DND-41 (cell line): ENCODE results near the gene SAMM50.
"Not testable (repeated sequence)": the region's sequence is repeated elsewhere in the genome, so short reads cannot be mapped to it uniquely, and the experiment has no call there.

ENCODE experiments used
- ATAC-seq: fragments of 200-7000 bp; cut with Tn5 transposase; 3 replicates; pipeline ENCODE4 v1.9.1; 2021; ENCODE audit warnings: low read depth; ENCODE audit not compliant: insufficient read depth
- DNase-seq: peaks from one replicate; pipeline ENCODE4 v3.0.0-alpha.2; 2020
- H2AFZ ChIP-seq: 2 replicates; pipeline ENCODE4 v1.6.0; 2012; ENCODE audit warnings: low read depth, low read length
- H3K27ac ChIP-seq: 2 replicates; pipeline ENCODE4 v1.5.1; 2012; ENCODE audit warnings: low read length, inconsistent platforms
- H3K27me3 ChIP-seq: fragments of 200-600 bp; sonication (generic); 2 replicates; pipeline ENCODE4 v1.6.0; 2012; ENCODE audit warnings: low read length, mild to moderate bottlenecking, inconsistent platforms; ENCODE audit not compliant: insufficient read depth, poor library complexity
- H3K36me3 ChIP-seq: 2 replicates; pipeline ENCODE4 v1.5.1; 2012; ENCODE audit warnings: low read length, inconsistent platforms; ENCODE audit not compliant: insufficient read depth
- H3K4me1 ChIP-seq: 2 replicates; pipeline ENCODE4 v1.5.1; 2012; ENCODE audit warnings: mild to moderate bottlenecking, low read length; ENCODE audit not compliant: insufficient read depth
- H3K4me2 ChIP-seq: 2 replicates; pipeline ENCODE4 v1.6.0; 2012; ENCODE audit warnings: mild to moderate bottlenecking, moderate library complexity, low read length, inconsistent platforms; ENCODE audit not compliant: insufficient read depth
- H3K4me3 ChIP-seq, 2 experiments: fragments of 200-600 bp in 1 of 2; shearing (Covaris generic) in 1 of 2; 2 replicates each; pipeline ENCODE4 v1.5.1; 2012 to 2016; ENCODE audit warnings: inconsistent platforms in 2 of 2, low read length in 2 of 2, mild to moderate bottlenecking in 2 of 2, low read depth in 1 of 2, moderate library complexity in 1 of 2
- H3K79me2 ChIP-seq: 2 replicates; pipeline ENCODE4 v1.6.0; 2012; ENCODE audit warnings: low read length, inconsistent platforms; ENCODE audit not compliant: insufficient read depth
- H3K9ac ChIP-seq: 2 replicates; pipeline ENCODE4 v1.6.0; 2012; ENCODE audit warnings: low read depth, mild to moderate bottlenecking, inconsistent platforms, low read length, moderate library complexity
- H3K9me3 ChIP-seq: 2 replicates; pipeline ENCODE4 v1.5.1; 2012; ENCODE audit warnings: low read length, moderate library complexity, mild to moderate bottlenecking, inconsistent platforms; ENCODE audit not compliant: insufficient read depth, severe bottlenecking
- H4K20me1 ChIP-seq: 2 replicates; pipeline ENCODE4 v1.6.0; 2012; ENCODE audit warnings: low read length; ENCODE audit not compliant: insufficient read depth
- EZH2 ChIP-seq: IDR thresholded peaks from 3 replicates; pipeline ENCODE4 v1.6.1; 2012; ENCODE audit warnings: borderline replicate concordance, low read depth, mild to moderate bottlenecking, moderate library complexity, low read length, inconsistent platforms; ENCODE audit not compliant: severe bottlenecking
- TF ChIP-seq, protein P1 (sequence below): IDR thresholded peaks from 2 replicates; pipeline ENCODE4 v1.5.1; 2012; ENCODE audit warnings: borderline replicate concordance, low read length, moderate library complexity, mild to moderate bottlenecking; ENCODE audit not compliant: poor library complexity, severe bottlenecking; ENCODE audit errors: extremely low read depth

The SAMM50 gene

DNA sequence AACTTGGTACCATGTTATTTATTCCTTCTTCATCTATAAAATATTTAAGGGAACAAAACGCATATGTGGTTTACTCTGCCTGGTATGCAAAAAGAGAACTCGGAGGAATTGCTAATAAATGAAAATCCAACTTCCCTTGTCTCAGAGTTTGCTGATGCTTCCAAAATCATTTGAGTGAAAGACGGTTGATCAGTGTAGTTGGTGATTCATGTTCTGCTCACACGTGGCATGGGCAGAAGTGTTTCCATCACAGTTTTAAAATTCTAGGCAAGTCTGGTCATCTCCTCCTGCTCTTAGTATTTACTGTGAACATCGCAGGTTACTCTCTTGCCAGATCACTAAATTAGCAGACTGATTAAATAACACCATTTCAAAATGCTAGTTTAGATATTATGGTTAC lies 56.9 kb downstream of the SAMM50 start:
- no peaks in the 10 kb centered on the region for H4K20me1 ChIP-seq
- H3K36me3 ChIP-seq: no peaks in the 10 kb centered on the region
- no peak for DNase-seq
- ATAC-seq: no peak
- H3K4me3 ChIP-seq: no peak overlapping the region
- no peak for TF ChIP-seq EZH2
- TF ChIP-seq, protein P1, sequence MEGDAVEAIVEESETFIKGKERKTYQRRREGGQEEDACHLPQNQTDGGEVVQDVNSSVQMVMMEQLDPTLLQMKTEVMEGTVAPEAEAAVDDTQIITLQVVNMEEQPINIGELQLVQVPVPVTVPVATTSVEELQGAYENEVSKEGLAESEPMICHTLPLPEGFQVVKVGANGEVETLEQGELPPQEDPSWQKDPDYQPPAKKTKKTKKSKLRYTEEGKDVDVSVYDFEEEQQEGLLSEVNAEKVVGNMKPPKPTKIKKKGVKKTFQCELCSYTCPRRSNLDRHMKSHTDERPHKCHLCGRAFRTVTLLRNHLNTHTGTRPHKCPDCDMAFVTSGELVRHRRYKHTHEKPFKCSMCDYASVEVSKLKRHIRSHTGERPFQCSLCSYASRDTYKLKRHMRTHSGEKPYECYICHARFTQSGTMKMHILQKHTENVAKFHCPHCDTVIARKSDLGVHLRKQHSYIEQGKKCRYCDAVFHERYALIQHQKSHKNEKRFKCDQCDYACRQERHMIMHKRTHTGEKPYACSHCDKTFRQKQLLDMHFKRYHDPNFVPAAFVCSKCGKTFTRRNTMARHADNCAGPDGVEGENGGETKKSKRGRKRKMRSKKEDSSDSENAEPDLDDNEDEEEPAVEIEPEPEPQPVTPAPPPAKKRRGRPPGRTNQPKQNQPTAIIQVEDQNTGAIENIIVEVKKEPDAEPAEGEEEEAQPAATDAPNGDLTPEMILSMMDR: no peak
- H2AFZ ChIP-seq: no peak overlapping the region
- no peaks in the 10 kb centered on the region for H3K9me3 ChIP-seq
- H3K9ac ChIP-seq: no peak overlapping the region
- H3K4me2 ChIP-seq: no peak overlapping the region
- H3K27ac ChIP-seq: no peak overlapping the region
- H3K4me1 ChIP-seq: no peaks in the 10 kb centered on the region
- no peaks in the 10 kb centered on the region for H3K27me3 ChIP-seq
- H3K79me2 ChIP-seq: no peaks in the 10 kb centered on the region

DNA sequence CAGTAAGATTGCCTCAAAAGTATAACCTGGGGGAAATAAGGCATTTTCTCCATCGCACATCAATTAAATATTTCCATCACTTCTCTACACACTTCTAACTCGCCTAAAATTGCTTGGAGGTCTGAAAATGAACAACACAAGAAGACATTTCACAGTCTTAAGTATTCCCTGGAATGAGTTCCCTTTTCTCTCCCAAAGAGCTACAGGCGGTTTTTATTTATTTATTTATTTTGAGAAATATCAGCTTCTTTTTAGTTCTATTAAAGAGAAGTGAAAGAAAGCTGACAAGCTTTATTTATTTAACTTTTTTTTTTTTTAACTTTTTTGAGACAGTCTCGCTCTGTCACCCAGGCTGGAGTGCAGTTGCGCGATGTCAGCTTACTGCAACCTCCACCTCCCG lies 57.3 kb downstream of the SAMM50 start:
- H3K4me1 ChIP-seq: no peaks in the 10 kb centered on the region
- no peak overlapping the region for H3K4me3 ChIP-seq
- H3K79me2 ChIP-seq: no peaks in the 10 kb centered on the region
- H3K9ac ChIP-seq: no peak overlapping the region
- DNase-seq (no peak), ATAC-seq (no peak)
- no peaks in the 10 kb centered on the region for H3K27me3 ChIP-seq
- no peaks in the 10 kb centered on the region for H4K20me1 ChIP-seq
- no peaks in the 10 kb centered on the region for H3K9me3 ChIP-seq
- H3K4me2 ChIP-seq: no peak overlapping the region
- TF ChIP-seq, protein P1: no peak
- no peak for TF ChIP-seq EZH2
- no peak overlapping the region for H3K27ac ChIP-seq
- H2AFZ ChIP-seq: no peak overlapping the region
- H3K36me3 ChIP-seq: no peaks in the 10 kb centered on the region

DNA sequence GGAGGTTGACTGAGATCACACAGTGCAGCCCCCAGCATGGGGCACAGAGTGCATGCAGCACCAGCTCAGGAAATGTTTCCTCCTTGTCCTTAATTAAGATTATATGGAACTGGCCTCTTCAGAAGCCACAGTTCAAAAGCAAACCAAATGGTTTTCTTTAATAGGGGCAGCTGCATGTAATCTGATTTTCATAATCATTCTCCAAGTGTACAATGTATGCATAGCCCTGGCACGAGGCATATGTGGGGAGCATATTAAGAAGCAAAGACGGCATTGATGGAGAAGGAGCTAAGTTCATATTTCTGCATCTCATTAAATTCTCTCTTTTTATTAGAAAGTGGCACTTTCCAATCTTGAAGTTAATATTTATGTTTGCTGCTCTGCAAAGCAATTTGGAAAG lies 59.0 kb downstream of the SAMM50 start:
- H3K27ac ChIP-seq: no peak overlapping the region
- H3K4me3 ChIP-seq: no peak overlapping the region
- H2AFZ ChIP-seq: no peak overlapping the region
- no peaks in the 10 kb centered on the region for H3K4me1 ChIP-seq
- H4K20me1 ChIP-seq: no peaks in the 10 kb centered on the region
- H3K36me3 ChIP-seq: no peaks in the 10 kb centered on the region
- TF ChIP-seq, protein P1: no peak
- no peak for TF ChIP-seq EZH2
- ATAC-seq: no peak
- H3K27me3 ChIP-seq: no peaks in the 10 kb centered on the region
- H3K9ac ChIP-seq: no peak overlapping the region
- no peaks in the 10 kb centered on the region for H3K9me3 ChIP-seq
- no peaks in the 10 kb centered on the region for H3K79me2 ChIP-seq
- DNase-seq: no peak
- no peak overlapping the region for H3K4me2 ChIP-seq

DNA sequence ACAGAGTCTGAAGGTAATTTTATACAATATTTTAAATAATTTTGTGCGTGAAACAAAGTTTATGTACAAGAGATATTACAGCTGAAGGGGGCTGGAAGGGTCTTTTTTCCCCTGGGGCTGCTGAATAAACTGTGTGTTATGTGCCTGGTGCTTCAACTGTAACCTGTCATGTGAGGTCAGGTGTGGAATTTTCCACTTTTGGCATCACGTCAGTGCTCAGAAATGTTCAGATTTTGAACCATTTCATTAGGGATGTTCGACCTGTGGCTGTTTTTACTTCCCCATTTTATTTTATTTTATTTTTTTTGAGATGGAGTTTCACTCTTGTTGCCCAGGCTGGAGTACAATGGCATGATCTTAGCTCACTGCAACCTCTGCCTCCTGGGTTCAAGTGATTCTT lies 61.3 kb downstream of the SAMM50 start:
- ATAC-seq, H3K27ac ChIP-seq, H3K4me2 ChIP-seq, H3K9me3 ChIP-seq, H3K27me3 ChIP-seq, H3K4me1 ChIP-seq, H3K79me2 ChIP-seq, H3K4me3 ChIP-seq, H3K9ac ChIP-seq, H2AFZ ChIP-seq, DNase-seq, H3K36me3 ChIP-seq, H4K20me1 ChIP-seq: not testable (repeated sequence)
